HS-5 (cell line): ENCODE measurements around the gene SEL1L3.

Experiments used
- DNase-seq: peaks from one replicate; pipeline ENCODE4 v3.0.0-alpha.2; 2012; ENCODE audit warnings: low read depth

Gene SEL1L3

GRCh38 chr4:25847329-25847728 is 15.5 kb downstream of the SEL1L3 start:
- DNase-seq, result no peak

- no peak for DNase-seq
Observed at GRCh38 chr4:25845841-25846653, 16.7 kb downstream of the SEL1L3 start.

- no peak for DNase-seq
Observed at GRCh38 chr4:25844961-25845712, 17.7 kb downstream of the SEL1L3 start.

DNA sequence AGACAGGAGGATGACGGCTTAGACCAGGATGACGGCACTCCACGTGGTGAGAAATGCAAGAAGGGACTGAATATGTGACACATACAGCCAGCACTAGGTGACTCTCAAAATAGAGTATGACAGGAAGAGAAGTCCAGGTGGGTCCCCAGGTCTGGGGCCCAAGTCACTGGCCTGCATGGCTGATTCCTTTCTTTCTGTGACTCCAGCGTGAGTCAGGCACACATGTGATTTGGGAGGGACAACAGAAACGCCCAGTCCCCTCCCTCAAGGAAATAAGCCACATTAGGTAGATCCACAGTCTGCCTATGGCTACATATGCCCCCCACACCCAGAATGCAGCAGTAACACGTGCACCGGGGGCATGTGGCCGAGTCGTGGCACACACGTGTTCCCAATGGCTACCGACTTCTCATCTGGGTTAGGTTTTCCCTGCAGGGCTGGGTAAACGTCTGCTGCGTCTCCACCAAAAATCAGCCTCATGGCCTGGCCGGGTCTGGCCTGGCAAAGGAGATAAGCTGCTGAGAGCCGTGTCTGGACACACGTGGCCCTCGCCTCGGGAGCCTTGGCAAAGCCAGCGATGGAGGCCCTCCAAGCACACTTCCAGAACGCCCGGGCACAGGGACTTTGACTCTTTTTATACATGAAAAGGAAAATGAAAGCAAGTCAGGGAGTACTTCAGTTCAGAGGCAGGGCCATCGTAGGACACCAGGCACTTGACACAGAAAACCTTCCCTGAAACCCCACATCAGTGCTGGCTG is 19.3 kb downstream of the SEL1L3 start:
- DNase-seq, result no peak

GRCh38 chr4:25842229-25842845 is 20.5 kb downstream of the SEL1L3 start:
- no peak for DNase-seq

DNA sequence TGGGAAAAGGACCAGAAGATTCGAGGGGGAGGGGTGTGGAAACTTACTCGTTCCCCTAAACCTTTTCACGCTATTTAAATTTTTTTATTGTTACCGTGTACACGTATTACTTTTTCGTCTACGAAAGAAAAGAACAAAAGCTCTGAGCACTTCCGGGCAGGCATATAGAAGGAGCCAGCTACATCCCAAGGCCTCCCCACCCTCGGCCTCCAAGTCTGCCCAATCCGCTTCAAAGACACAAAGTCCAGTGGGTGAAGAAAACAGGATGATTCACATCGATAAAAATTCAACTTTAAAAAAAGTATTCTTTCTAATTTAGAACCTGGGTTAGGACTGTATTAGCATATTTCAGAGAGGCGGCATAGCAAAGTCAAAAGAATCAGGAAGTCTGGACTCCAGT is 23.1 kb downstream of the SEL1L3 start:
- no peak for DNase-seq

- no peak for DNase-seq
Observed at GRCh38 chr4:25839233-25839632, 23.6 kb downstream of the SEL1L3 start.

DNA sequence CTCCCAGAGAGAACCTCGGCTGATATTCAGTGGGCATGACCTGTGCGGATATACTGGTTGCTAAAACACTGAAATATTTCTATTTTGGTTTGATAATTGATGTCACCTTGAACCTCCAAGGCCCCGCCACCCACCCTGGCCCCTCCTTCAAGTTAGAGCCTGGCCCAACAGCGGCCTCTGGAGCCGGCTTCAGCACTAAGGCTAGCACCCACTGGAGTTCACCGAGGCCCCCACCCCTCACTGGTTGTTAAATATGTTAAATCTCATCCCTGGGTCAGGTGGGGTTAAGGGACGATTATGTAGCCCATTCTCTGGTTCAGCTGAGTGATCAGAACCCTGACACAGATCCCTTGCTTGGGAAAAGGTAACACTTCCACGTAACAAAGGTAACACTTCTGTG is 24.3 kb downstream of the SEL1L3 start:
- DNase-seq, result no peak

- no peak for DNase-seq
Observed at GRCh38 chr4:25837107-25837506, 25.7 kb downstream of the SEL1L3 start.

DNA sequence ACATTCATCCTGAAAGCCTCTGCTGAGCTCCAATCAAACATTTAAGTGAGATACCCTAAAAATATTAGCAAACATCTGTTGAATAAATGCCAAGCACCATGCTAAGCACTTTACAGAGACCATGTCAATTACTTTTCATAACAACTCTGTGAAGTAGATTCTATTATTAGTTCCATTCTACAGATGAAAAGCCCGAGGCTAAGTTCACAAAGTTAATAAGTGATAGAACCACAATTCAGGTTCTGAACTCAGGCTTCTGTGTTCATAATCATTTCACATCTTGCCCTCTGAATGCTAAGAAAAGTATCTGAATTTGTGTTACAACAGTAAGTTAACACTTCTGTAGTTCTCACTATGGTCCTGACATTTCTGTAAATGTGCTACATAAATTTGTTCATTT is 27.4 kb downstream of the SEL1L3 start:
- DNase-seq, result no peak

DNA sequence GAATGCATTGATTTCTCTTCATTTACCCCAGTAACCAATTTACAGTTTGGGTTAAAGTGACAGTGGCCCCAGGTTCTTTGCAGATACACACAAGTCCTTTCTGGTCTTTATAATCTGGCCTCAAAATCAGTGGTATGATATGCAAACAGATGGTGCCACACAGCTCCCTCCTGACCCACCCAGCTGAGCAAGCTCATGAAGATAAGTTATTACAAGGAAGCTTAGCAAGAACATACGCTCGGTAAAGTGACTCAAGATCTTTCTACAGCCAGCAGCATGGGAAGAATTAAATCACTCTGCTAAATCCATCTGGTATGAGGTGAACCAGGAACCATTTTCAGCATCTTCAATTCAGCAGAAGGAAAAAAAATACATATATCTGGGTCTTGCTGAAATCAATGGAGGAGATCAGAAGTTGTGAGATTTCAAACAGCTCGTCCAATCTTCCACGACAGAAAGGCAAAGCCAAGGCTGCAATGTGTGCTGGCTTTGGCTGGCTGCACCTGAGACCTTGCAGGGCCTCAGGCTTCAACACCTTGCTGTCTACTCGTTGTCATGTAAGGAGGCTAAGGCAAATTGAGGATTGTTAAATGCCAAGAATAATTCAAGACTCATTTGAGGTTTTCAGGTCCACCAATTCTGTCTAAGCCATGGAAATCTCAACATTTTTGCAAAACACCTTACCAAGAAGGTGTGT is 28.2 kb downstream of the SEL1L3 start:
- DNase-seq, result no peak

GRCh38 chr4:25830548-25830947 is 32.2 kb downstream of the SEL1L3 start:
- DNase-seq, result no peak

DNA sequence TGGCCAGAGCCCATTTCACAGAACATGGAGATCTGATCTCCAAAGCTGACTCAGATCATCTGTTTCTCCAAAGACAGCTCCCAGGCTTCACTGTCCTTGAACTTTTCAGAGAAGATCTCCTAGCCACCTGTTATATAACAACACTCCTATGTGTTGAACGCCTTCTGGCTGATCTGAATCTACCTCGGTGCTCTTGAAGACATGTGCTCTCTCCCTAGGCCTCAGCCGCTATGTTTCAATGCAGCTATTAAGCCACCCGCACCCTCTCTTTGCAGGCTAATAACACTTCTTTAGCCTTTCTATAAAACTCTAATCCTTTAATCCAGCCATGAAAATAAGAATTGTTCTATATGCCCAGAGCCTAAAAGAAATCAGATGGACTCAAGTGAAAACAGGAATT is 34.9 kb downstream of the SEL1L3 start:
- DNase-seq, result no peak

- DNase-seq, result no peak
Observed at GRCh38 chr4:25827373-25827772, 35.4 kb downstream of the SEL1L3 start.

DNA sequence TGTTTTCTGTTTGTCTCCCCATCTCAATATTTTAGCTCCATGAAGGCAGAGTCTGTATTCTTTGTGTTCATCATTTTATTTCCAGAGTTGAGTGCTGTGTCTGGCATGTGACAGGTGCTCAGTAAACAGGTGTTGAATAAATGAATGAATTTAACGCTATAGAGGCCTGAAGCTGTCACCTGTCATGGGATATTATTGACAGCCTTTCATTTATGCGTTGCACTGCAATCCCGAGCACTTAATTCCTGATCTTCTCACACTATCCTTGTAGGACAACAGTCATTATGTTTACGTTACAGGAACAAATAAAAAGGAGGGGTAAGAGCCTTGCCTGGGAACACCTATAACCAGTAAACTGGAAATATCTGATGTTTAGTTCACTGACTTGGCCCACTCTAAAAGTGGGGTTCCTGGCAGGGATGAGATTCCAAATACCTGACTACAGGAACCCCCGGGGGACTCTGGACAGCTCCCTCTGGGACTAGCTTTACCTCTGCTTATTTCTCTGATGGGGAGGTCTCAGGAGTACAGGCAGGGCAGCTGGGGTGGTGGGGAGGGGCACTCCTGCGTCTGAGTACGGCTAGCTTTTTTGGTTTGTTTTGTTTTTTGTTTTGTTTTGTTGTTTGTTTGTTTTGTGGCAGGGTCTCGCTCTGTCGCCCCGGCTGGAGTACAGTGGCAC is 36.6 kb downstream of the SEL1L3 start:
- no peak for DNase-seq

GRCh38 chr4:25823632-25824031 is 39.2 kb downstream of the SEL1L3 start:
- DNase-seq, result no peak

- no peak for DNase-seq
Observed at GRCh38 chr4:25821899-25822298, 40.9 kb downstream of the SEL1L3 start.

DNA sequence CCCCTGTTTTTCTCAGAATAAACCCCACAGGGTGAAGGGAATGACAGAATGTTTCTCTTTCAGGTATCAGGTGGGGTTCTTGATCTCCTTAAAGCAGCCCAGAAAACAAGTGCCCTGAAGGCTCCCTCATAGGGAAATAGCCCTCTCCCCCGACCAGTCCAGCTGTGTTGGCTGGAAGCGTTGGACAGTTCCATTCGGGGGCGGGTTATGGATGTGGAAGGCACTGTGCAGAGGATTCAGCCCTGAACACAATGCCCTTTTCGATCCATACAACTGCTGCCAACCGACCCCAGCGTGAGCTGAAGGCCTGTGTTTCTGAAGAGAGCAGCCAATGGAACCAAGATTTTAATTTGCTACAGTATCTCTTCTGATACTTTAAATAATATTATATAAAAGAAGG is 41.5 kb downstream of the SEL1L3 start:
- DNase-seq, result no peak

GRCh38 chr4:25818876-25819275 is 43.9 kb downstream of the SEL1L3 start:
- DNase-seq, result no peak

DNA sequence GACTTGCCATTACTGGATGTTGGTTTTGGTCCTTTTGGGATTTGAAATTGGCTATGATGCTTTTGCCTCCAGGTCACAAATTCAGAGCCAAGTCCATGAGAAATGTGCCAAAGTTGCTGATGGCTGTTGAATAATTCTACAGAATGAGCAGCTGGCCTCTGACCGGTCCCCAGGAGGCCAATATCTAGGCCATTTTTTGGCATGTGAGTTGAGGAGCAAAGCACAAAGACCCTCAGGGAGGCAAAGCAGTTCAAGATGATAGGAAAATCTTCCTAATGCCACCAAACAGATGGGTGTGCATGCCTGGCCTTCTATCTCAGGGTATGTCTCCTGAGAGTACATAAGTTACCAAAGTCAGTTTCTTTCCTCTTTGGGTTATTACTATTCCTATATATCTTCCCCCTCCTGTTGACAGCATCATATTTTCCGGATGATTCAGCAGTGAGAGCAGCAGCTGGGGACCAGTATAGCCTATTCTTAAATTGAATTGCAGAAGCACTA is 44.4 kb downstream of the SEL1L3 start:
- peak; percentile 29 for DNase-seq
